ENCODE data around the gene ERGIC2.
"Not testable (repeated sequence)": the region's sequence is repeated elsewhere in the genome, so short reads cannot be mapped to it uniquely, and the experiment has no call there.

ERGIC2 gene

DNA sequence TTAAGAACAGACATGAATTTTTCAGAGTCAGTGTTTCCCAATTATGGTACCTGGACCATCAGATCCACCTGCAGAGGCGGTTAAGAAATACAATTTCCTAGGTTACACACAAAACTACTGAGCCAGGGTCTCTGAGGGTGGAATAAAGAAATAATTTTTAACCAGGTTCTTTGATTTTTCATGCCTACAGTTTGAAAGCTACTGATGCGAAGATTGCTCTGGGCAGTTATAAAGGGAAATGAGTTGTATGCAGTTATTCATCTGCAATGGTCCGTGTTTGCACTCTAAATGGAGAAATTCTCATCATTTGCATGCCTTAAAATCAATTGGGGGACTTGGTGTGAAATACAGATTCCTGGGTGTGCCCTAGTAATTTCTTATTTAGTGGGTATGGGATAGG is 89.7 kb downstream of the ERGIC2 start:
- DNase-seq, result no peak

GRCh38 chr12:29290475-29290874 is 90.5 kb downstream of the ERGIC2 start:
- not testable (repeated sequence) for DNase-seq

GRCh38 chr12:29288031-29288430 is 92.9 kb downstream of the ERGIC2 start:
- DNase-seq, result no peak

GRCh38 chr12:29287622-29288021 is 93.3 kb downstream of the ERGIC2 start:
- DNase-seq, result no peak
